ENCODE measurements around the gene LGI4. TPM values are rescaled to one million over a fixed set of nuclear protein-coding genes. Genes with fewer than 3 reads are reported as not detected.
A peak's percentile ranks its signal among the peaks of the same experiment; 100 is the strongest.

LGI4 gene
- total RNA-seq, 1 donor from 2014 or later: 5.2 TPM

DNA sequence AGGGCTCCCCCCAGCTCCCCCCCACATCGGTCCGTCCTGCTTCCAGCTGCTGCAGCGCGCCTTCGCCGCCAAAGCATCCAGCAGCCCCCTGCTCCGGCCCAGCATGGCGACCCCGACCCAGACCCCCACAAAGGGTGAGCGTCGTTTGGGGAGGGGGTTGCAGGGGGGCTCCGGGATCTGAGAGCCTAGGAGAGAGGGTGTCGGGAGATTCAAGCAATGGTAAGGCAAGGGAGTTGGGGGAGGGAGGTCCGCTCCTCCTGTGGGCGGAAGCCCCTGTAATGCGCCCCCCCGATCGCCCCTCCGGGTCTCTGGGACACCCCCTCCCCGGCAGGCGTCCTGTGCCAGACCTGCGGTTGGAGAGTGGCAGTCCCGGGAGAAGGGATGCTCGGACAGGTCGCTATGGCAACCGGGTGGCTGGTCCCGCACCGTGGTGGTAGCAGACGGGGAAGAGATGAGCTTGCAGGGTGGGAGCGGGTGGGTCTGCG, 8.4 kb upstream of the LGI4 start, which contains the start of gene FXYD7:
FXYD7 (plus strand) TSS at position 25 of the 485 bp plus-strand sequence; CDS start at position 104, 79 bp downstream.
- Histone ChIP-seq H3K27me3 (ENCODE audit: control insufficient read depth in 3 of 3, insufficient read depth in 3 of 3, low read length in 3 of 3) (no peaks in the 10 kb centered on the region), H3K27ac (ENCODE audit: low read depth, low read length) (peak within 1 kb of the TSS; percentile 6), H3K9me3 (ENCODE audit: control insufficient read depth in 3 of 3, low read length in 3 of 3) (no peaks in the 10 kb centered on the region), H3K9ac (ENCODE audit: low read depth in 1 of 3, low read length in 3 of 3) (no peak within 1 kb of the TSS), H3K36me3 (ENCODE audit: control insufficient read depth in 3 of 3, insufficient read depth in 3 of 3, low read length in 3 of 3) (peaks cover 0 to 3% (median 2%) of the 10 kb centered on the region in 3 donors), H3K4me3 (ENCODE audit: low read length in 3 of 3) (no peak within 1 kb of the TSS), H3K4me1 (ENCODE audit: control insufficient read depth in 3 of 3, insufficient read depth in 3 of 3, low read length in 3 of 3) (peaks cover 27 to 29% (median 28%) of the 10 kb centered on the region in 3 donors)

DNA sequence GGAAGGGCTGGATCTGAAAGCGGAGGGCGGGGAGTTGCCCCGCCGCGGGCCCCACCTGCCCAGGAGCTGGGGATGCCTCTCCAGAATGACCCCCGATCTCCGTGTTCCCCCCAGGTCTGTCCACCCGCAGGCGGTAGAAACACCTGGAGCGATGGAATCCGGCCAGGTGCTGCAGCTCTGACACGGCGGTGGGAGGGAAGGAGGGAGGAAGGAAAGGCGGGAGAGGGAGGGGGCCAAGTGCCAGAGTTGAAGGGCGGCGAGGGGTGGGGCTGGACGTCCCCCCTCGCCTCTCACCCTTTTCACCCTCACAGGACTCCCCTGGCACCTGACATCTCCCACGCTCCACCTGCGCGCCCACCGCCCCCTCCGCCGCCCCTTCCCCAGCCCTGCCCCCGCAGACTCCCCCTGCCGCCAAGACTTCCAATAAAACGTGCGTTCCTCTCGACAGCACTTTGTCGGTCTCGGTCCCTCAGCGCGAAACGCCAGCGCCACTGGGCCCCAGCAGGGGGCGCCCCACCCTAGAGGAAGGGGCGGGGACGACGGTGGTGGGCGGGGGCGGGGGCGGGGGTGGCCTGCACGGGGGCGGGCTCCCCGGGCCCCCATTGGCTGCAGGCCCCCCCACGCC, 7.9 kb upstream of the LGI4 start:
- Histone ChIP-seq H3K9me3 (ENCODE audit: control insufficient read depth in 3 of 3, low read length in 3 of 3) (no peaks in the 10 kb centered on the region), H3K4me3 (ENCODE audit: low read length in 3 of 3) (no peak overlapping the region), H3K4me1 (ENCODE audit: control insufficient read depth in 3 of 3, insufficient read depth in 3 of 3, low read length in 3 of 3) (peaks cover 33 to 34% (median 33%) of the 10 kb centered on the region in 3 donors), H3K36me3 (ENCODE audit: control insufficient read depth in 3 of 3, insufficient read depth in 3 of 3, low read length in 3 of 3) (peaks cover 0 to 3% (median 2%) of the 10 kb centered on the region in 3 donors), H3K27me3 (ENCODE audit: control insufficient read depth in 3 of 3, insufficient read depth in 3 of 3, low read length in 3 of 3) (no peaks in the 10 kb centered on the region), H3K27ac (ENCODE audit: low read depth, low read length) (no peak overlapping the region), H3K9ac (ENCODE audit: low read depth in 1 of 3, low read length in 3 of 3) (no peak overlapping the region)

DNA sequence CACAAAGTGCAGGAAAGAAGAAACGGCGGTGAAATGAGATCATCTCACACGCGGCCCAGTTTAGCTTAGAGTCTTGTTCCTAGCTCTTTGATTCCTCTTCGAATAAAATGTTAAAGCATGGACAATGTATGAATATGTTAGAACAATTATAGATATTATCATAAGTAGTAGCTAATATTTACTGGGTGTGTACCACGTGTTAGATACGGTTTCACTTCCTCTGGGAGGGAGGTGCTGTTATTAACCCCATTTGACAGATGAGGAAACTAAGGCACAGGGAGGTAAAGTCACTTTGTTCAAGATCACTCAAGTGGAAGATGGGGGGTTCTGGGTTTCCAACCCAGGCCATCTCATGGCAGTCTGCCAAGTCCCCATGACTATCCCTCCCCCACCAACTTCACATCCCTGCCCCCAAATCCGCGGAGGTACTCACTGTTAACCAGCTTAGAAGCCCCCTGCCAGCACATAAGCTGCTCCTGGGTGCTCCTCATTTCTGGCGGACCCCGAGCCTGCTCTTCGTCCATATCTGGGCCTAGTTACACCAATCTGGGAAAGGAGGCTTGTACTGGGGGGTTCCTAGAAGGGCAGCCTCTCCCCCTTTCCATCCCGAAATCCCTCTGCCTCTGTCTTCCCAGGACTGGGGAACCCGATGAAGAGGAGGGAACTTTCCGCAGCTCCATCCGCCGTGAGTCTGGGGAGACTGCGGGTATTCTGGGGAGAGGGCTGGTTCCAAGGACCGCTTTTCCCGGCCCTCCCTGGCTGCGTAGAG, 7.2 kb upstream of the LGI4 start:
- peak overlapping the region in 1 of 3 donors; percentile 18 for H3K9ac ChIP-seq (ENCODE audit: low read depth in 1 of 3, low read length in 3 of 3)
- no peaks in the 10 kb centered on the region for H3K9me3 ChIP-seq (ENCODE audit: control insufficient read depth in 3 of 3, low read length in 3 of 3)
- H3K27ac ChIP-seq (ENCODE audit: low read depth, low read length): peak overlapping the region; percentile 56
- H3K4me1 ChIP-seq (ENCODE audit: control insufficient read depth in 3 of 3, insufficient read depth in 3 of 3, low read length in 3 of 3): peaks cover 36 to 41% (median 40%) of the 10 kb centered on the region in 3 donors
- peak overlapping the region in 1 of 3 donors; percentile 24 for H3K4me3 ChIP-seq (ENCODE audit: low read length in 3 of 3)
- H3K36me3 ChIP-seq (ENCODE audit: control insufficient read depth in 3 of 3, insufficient read depth in 3 of 3, low read length in 3 of 3): peaks cover 0 to 3% (median 2%) of the 10 kb centered on the region in 3 donors
- H3K27me3 ChIP-seq (ENCODE audit: control insufficient read depth in 3 of 3, insufficient read depth in 3 of 3, low read length in 3 of 3): no peaks in the 10 kb centered on the region

DNA sequence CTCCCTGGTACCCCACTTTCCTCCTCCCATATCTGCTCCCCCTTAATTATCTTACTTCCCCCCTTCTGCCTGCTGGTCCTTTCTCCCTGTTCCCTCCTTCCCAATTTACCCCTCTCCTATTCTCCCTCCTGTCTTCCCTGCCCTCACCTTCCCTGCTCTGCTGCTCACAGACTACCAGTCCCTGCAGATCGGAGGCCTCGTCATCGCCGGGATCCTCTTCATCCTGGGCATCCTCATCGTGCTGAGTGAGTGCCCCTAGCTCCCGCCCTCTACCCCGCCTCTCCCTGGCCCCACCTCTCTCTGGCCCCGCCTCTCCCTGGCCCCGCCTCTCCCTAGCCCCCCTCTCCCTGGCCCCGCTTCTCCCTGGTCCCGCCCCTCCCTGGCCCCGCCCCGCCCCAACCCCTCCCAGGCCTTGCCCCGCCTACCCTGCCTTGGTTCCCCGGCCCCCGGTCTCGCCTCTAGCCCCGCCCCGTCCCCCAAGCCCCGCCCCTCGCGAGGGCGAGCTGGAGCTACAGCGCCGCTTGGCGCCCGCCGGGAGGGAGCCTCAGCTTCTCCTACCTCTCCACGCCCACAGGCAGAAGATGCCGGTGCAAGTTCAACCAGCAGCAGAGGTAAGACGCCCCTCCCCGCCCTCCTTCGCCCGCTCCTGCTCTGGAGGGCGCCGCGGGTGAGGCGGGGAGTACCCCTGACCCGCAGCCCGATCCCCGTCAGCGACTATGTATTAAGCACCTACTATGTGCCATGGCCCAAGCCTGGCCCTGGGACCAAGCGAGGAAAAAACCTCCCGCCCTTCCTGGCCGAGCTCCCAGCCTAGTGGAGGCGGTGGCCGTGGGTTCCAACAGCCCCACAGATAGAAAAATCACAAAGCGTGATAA, 6.3 kb upstream of the LGI4 start:
- H3K27me3 ChIP-seq (ENCODE audit: control insufficient read depth in 3 of 3, insufficient read depth in 3 of 3, low read length in 3 of 3): no peaks in the 10 kb centered on the region
- H3K9ac ChIP-seq (ENCODE audit: low read depth in 1 of 3, low read length in 3 of 3): peak overlapping the region; percentile 86 to 99 (median 98)
- peaks cover 0 to 3% (median 2%) of the 10 kb centered on the region in 3 donors for H3K36me3 ChIP-seq (ENCODE audit: control insufficient read depth in 3 of 3, insufficient read depth in 3 of 3, low read length in 3 of 3)
- peaks cover 41 to 50% (median 46%) of the 10 kb centered on the region in 3 donors for H3K4me1 ChIP-seq (ENCODE audit: control insufficient read depth in 3 of 3, insufficient read depth in 3 of 3, low read length in 3 of 3)
- H3K9me3 ChIP-seq (ENCODE audit: control insufficient read depth in 3 of 3, low read length in 3 of 3): no peaks in the 10 kb centered on the region
- H3K4me3 ChIP-seq (ENCODE audit: low read length in 3 of 3): peak overlapping the region; percentile 88 to 93 (median 91)
- peak overlapping the region; percentile 94 for H3K27ac ChIP-seq (ENCODE audit: low read depth, low read length)

DNA sequence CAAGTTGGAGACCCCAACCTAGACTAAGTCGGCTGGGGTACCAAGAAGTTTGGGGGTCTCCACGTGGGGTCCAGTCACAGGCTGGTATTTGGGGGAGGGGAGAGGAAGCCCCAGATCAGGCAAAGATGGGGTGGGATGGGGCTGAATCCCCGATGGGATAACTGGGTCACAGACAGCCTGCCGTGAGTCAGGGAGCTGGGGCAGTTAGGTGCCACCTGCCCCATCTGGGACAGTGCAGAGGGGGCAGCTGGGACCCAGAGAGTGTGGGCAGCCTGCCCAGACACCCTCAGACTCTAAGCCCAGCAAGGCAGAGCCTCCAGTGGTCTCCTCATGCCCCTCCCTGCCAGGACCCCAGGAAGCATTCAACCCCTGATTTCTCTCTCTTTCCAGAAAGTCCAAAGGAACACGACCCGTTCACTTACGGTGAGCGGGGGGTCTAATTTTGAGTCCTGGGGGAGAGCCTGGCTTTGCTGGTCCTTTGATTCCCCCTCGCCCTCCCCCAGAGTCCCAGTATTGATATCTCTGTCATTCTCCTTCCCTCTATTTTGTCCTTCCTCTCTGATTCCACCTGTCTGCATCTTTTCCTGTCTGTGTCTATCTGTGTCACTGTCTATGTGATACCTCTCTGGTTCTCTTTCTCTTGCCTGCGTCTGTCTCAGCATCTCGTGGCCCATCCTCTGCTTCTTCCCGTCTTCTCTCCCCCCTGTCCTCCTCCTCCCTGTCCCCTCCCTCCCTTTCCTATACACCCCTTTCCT, 5.5 kb upstream of the LGI4 start:
- Histone ChIP-seq H3K27me3 (ENCODE audit: control insufficient read depth in 3 of 3, insufficient read depth in 3 of 3, low read length in 3 of 3) (no peaks in the 10 kb centered on the region), H3K4me1 (ENCODE audit: control insufficient read depth in 3 of 3, insufficient read depth in 3 of 3, low read length in 3 of 3) (peaks cover 49 to 58% (median 49%) of the 10 kb centered on the region in 3 donors), H3K4me3 (ENCODE audit: low read length in 3 of 3) (peak overlapping the region; percentile 88 to 93 (median 91)), H3K9me3 (ENCODE audit: control insufficient read depth in 3 of 3, low read length in 3 of 3) (no peaks in the 10 kb centered on the region), H3K36me3 (ENCODE audit: control insufficient read depth in 3 of 3, insufficient read depth in 3 of 3, low read length in 3 of 3) (peaks cover 0 to 3% (median 2%) of the 10 kb centered on the region in 3 donors), H3K27ac (ENCODE audit: low read depth, low read length) (peak overlapping the region; percentile 94), H3K9ac (ENCODE audit: low read depth in 1 of 3, low read length in 3 of 3) (peak overlapping the region; percentile 86 to 99 (median 98))

DNA sequence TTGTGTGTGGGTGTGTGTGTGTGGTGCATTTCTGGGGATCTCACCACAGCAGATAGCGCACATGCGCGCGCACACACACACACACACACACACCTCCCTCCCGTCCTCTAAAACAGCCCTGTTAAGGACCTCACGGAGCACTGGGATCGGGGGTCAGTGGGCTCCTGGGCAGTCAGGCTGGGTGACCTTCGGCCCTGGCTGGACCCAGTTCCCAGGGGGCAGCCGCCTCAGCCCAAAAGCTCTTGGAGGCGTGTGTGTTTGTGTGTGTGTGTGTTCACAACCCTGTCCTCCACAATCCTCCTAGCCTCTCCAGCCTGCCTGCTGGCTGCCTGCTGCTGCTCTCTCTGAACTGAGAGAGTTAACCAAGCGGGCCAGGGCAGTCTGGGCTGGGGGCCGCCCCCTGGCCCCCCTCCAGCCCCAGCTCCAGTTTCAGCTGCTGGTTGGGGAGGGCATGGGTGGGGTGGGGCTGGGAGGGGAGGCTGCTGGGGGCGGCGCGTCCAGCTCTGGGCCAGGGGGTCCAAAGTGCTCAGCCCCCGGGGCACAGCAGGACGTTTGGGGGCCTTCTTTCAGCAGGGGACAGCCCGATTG, 3.5 kb upstream of the LGI4 start, which contains the start of gene FXYD1:
FXYD1 (plus strand) TSS at position 520 of the 588 bp plus-strand sequence. CDS start 1,256 bp downstream, outside the sequence.
- Histone ChIP-seq H3K27me3 (ENCODE audit: control insufficient read depth in 3 of 3, insufficient read depth in 3 of 3, low read length in 3 of 3) (no peaks in the 10 kb centered on the region), H3K9me3 (ENCODE audit: control insufficient read depth in 3 of 3, low read length in 3 of 3) (no peaks in the 10 kb centered on the region), H3K36me3 (ENCODE audit: control insufficient read depth in 3 of 3, insufficient read depth in 3 of 3, low read length in 3 of 3) (peaks cover 0 to 4% (median 2%) of the 10 kb centered on the region in 3 donors), H3K4me3 (ENCODE audit: low read length in 3 of 3) (peak within 1 kb of the TSS; percentile 88 to 93 (median 91)), H3K27ac (ENCODE audit: low read depth, low read length) (peak within 1 kb of the TSS; percentile 94), H3K9ac (ENCODE audit: low read depth in 1 of 3, low read length in 3 of 3) (peak within 1 kb of the TSS; percentile 87 to 99 (median 98)), H3K4me1 (ENCODE audit: control insufficient read depth in 3 of 3, insufficient read depth in 3 of 3, low read length in 3 of 3) (peaks cover 49 to 76% (median 60%) of the 10 kb centered on the region in 3 donors)

DNA sequence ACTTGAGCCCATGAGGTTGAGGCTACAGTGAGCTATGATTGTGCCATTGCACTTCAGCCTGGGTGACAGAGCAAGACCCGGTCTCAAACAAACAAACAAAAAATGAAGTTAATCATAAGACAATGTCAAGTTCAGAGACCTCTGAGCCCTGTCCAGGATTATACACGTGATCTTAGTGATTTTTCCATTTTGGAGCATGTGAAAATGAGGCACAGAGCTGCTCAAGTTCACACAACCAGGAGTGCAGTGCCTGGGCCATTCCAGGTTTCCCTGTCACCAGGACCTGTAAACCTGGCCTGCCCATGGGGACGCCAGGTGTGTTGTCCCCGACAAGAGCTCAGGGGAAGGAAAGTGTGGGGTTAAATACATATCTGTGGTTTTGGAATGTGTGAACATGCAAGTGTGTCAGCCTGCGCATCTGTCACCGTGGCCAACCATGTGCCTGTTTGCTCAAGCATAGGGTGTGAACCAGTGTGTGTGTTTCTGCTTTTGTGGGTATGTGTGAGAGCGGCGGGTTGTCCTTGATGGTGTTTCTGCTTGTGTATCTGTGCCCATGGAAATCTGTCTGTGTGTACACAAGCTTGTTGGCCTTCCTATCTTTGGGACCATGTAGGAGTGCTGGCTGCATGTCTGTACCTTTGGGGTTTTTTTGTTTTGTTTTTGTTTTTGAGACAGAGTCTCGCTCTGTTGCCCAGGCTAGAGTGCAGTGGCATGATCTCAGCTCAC, 2.3 kb upstream of the LGI4 start:
- Histone ChIP-seq H3K27ac (ENCODE audit: low read depth, low read length) (peak overlapping the region; percentile 33), H3K36me3 (ENCODE audit: control insufficient read depth in 3 of 3, insufficient read depth in 3 of 3, low read length in 3 of 3) (peaks cover 0 to 6% (median 4%) of the 10 kb centered on the region in 3 donors), H3K9ac (ENCODE audit: low read depth in 1 of 3, low read length in 3 of 3) (peak overlapping the region in 2 of 3 donors; percentile 24 to 98), H3K27me3 (ENCODE audit: control insufficient read depth in 3 of 3, insufficient read depth in 3 of 3, low read length in 3 of 3) (no peaks in the 10 kb centered on the region), H3K9me3 (ENCODE audit: control insufficient read depth in 3 of 3, low read length in 3 of 3) (no peaks in the 10 kb centered on the region), H3K4me1 (ENCODE audit: control insufficient read depth in 3 of 3, insufficient read depth in 3 of 3, low read length in 3 of 3) (peaks cover 47 to 80% (median 57%) of the 10 kb centered on the region in 3 donors), H3K4me3 (ENCODE audit: low read length in 3 of 3) (no peak overlapping the region)

DNA sequence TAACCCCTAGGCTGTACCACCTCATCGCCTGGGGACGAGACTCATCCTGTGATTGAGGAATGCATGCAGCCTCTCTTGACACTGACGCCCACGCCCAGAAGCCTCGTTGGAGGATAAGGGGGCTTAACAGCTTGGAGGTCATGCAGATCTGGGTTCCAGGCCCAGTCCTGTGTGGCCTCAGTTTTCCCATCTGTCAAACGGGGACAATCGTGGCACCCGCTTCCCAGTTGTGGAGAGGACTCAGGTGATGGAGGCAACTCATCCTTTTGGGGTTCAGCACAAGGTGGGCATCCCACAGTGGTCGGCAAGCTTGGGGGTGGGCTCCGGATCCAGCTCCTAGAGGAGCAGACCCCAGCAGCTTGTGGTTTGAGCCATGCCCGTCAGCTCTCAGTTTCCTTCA, 1.4 kb upstream of the LGI4 start:
- Histone ChIP-seq H3K27me3 (ENCODE audit: control insufficient read depth in 3 of 3, insufficient read depth in 3 of 3, low read length in 3 of 3) (no peaks in the 10 kb centered on the region), H3K4me1 (ENCODE audit: control insufficient read depth in 3 of 3, insufficient read depth in 3 of 3, low read length in 3 of 3) (peaks cover 40 to 71% (median 53%) of the 10 kb centered on the region in 3 donors), H3K9me3 (ENCODE audit: control insufficient read depth in 3 of 3, low read length in 3 of 3) (no peaks in the 10 kb centered on the region), H3K4me3 (ENCODE audit: low read length in 3 of 3) (no peak overlapping the region), H3K36me3 (ENCODE audit: control insufficient read depth in 3 of 3, insufficient read depth in 3 of 3, low read length in 3 of 3) (peaks cover 0 to 6% (median 5%) of the 10 kb centered on the region in 3 donors), H3K27ac (ENCODE audit: low read depth, low read length) (peak overlapping the region; percentile 15), H3K9ac (ENCODE audit: low read depth in 1 of 3, low read length in 3 of 3) (peak overlapping the region in 2 of 3 donors; percentile 24 to 98)

All from skeletal muscle tissue (tissue), 4 donors.